Keratinocyte (primary cell): ENCODE data around the gene ELANE. TPM values are rescaled to one million over a fixed set of nuclear protein-coding genes. Genes with fewer than 3 reads are reported as not detected.

Experiments
- DNase-seq: peaks from one replicate; pipeline ENCODE4 v3.0.0-alpha.2; 2011; ENCODE audit warnings: low read depth, missing footprints, low spot score
- FAIRE-seq: peaks from 2 replicates; lab custom pipeline; 2011; peaks lifted over from hg19 to GRCh38; lab: Jason Lieb, UNC
- H2AFZ ChIP-seq: 2 replicates; pipeline ENCODE4 v1.6.0; 2012; ENCODE audit warnings: low read length, control low read depth, inconsistent platforms; ENCODE audit not compliant: control insufficient read depth
- H3K27ac ChIP-seq: 2 replicates; pipeline ENCODE4 v1.5.1; 2011; ENCODE audit warnings: low read length; ENCODE audit not compliant: control insufficient read depth, insufficient read depth
- H3K27me3 ChIP-seq: 3 replicates; pipeline ENCODE4 v1.6.0; 2011; ENCODE audit warnings: low read length; ENCODE audit not compliant: control insufficient read depth, insufficient read depth; ENCODE audit errors: extremely low read depth
- H3K36me3 ChIP-seq, 2 experiments: 2 replicates in 1 of 2; 3 replicates in 1 of 2; pipeline ENCODE4 v1.5.1; 2011; ENCODE audit warnings: low read length in 2 of 2, mild to moderate bottlenecking in 1 of 2; ENCODE audit not compliant: control insufficient read depth in 2 of 2, insufficient read depth in 2 of 2; ENCODE audit errors: extremely low read depth in 1 of 2
- H3K4me1 ChIP-seq: 3 replicates; pipeline ENCODE4 v1.5.1; 2011; ENCODE audit warnings: low read length; ENCODE audit not compliant: control insufficient read depth, insufficient read depth; ENCODE audit errors: extremely low read depth
- H3K4me2 ChIP-seq: 3 replicates; pipeline ENCODE4 v1.6.0; 2011; ENCODE audit warnings: low read depth, low read length; ENCODE audit not compliant: control insufficient read depth, insufficient read depth; ENCODE audit errors: extremely low read depth
- H3K4me3 ChIP-seq, 3 experiments: fragments of 200-600 bp in 1 of 3; sonication (generic) in 1 of 3; 2 replicates in 2 of 3; 3 replicates in 1 of 3; pipeline ENCODE4 v1.5.1; 2011 to 2016; ENCODE audit warnings: low read length in 3 of 3, mild to moderate bottlenecking in 3 of 3, control low read depth in 2 of 3, inconsistent platforms in 1 of 3, low read depth in 1 of 3, mixed read lengths in 1 of 3, mixed run types in 1 of 3, moderate library complexity in 1 of 3; ENCODE audit not compliant: control insufficient read depth in 2 of 3, insufficient read depth in 2 of 3; ENCODE audit errors: extremely low read depth in 1 of 3
- H3K79me2 ChIP-seq: 2 replicates; pipeline ENCODE4 v1.6.0; 2012; ENCODE audit warnings: low read length; ENCODE audit not compliant: control insufficient read depth, insufficient read depth
- H3K9ac ChIP-seq: 3 replicates; pipeline ENCODE4 v1.6.0; 2011; ENCODE audit warnings: low read length; ENCODE audit not compliant: control insufficient read depth, insufficient read depth; ENCODE audit errors: extremely low read depth
- H3K9me1 ChIP-seq: 3 replicates; pipeline ENCODE4 v1.6.0; 2011; ENCODE audit warnings: low read length; ENCODE audit not compliant: control insufficient read depth, insufficient read depth; ENCODE audit errors: extremely low read depth
- H3K9me3 ChIP-seq: 2 replicates; pipeline ENCODE4 v1.5.1; 2012; ENCODE audit warnings: low read depth, low read length; ENCODE audit not compliant: control insufficient read depth
- H4K20me1 ChIP-seq: 3 replicates; pipeline ENCODE4 v1.6.0; 2011; ENCODE audit warnings: low read length; ENCODE audit not compliant: control insufficient read depth, insufficient read depth; ENCODE audit errors: extremely low read depth
- CTCF ChIP-seq, 3 experiments: IDR thresholded peaks in 1 of 3; conservative IDR thresholded peaks in 1 of 3; optimal IDR thresholded peaks in 1 of 3; 2 replicates in 2 of 3; 3 replicates in 1 of 3; pipeline versions ENCODE3 to v1.5.1; 2011; ENCODE audit warnings: low read length in 3 of 3, mild to moderate bottlenecking in 3 of 3, moderate library complexity in 2 of 3, control low read depth in 1 of 3, inconsistent platforms in 1 of 3; ENCODE audit not compliant: insufficient read depth in 2 of 3; ENCODE audit errors: extremely low read depth in 1 of 3
- EZH2 ChIP-seq: IDR thresholded peaks from one replicate; pipeline ENCODE4 v1.6.1; 2012; ENCODE audit warnings: inconsistent platforms, mild to moderate bottlenecking, low read length, moderate library complexity
- dilution Hi-C: fragments of 300-500 bp; cut with MboI; formaldehyde crosslinking; loops from one replicate; pipeline ENCODE4 v1.7.0; 2020; ENCODE audit warnings: low sequenced_read_pairs; ENCODE audit not compliant: extremely low pct_ligation_motif_present
- polyA plus RNA-seq, 5 experiments: library from polyadenylated mRNA; depleted of rRNA in 3 of 5; stranded (reverse) in 3 of 5; stranded (forward) in 1 of 5; unstranded in 1 of 5; fragments of >200 nt; gene quantifications; 1 replicate in 1 of 5; 2 replicates in 3 of 5; 3 replicates in 1 of 5; pipeline versions ENCODE4 v1.2.1 to v1.2.3, GENCODE V29; 2011 to 2012; ENCODE audit warnings: missing spikeins in 2 of 5, low read depth in 1 of 5, low replicate concordance in 1 of 5

Gene ELANE
- polyA plus RNA-seq, 1 donor (not counting 4 experiments of a cell fraction or from before 2014, with no cell fraction given) = not detected

GRCh38 chr19:881385-882071 lies 29.4 kb downstream of the ELANE start:
- no peaks in the 10 kb centered on the region for H3K9me1 ChIP-seq
- no peaks in the 10 kb centered on the region for H3K79me2 ChIP-seq
- H3K27me3 ChIP-seq = no peaks in the 10 kb centered on the region
- peaks cover 10 to 19% of the 10 kb centered on the region in 2 experiments for H3K36me3 ChIP-seq
- H2AFZ ChIP-seq = no peak overlapping the region
- H3K9ac ChIP-seq = no peak overlapping the region
- H3K4me3 ChIP-seq = no peak overlapping the region
- DNase-seq (no peak), FAIRE-seq (no peak)
- dilution Hi-C loops = no loop called here
- peaks cover 2% of the 10 kb centered on the region for H4K20me1 ChIP-seq
- H3K9me3 ChIP-seq = no peaks in the 10 kb centered on the region
- H3K4me2 ChIP-seq = no peak overlapping the region
- no peak overlapping the region for H3K27ac ChIP-seq
- peaks cover 6% of the 10 kb centered on the region for H3K4me1 ChIP-seq
- no peak for TF ChIP-seq EZH2
- no peak for TF ChIP-seq CTCF (optimal IDR thresholded peaks at IDR 0.05 in 1 of 3, IDR thresholded peaks at IDR 0.05 in 1 of 3, conservative IDR thresholded peaks at IDR 0.05 in 1 of 3; ENCODE audit: extremely low read depth in 1 of 3, insufficient read depth in 2 of 3, low read length in 3 of 3)

- peaks cover 6% of the 10 kb centered on the region for H3K4me1 ChIP-seq
- H3K36me3 ChIP-seq = peaks cover 10 to 13% of the 10 kb centered on the region in 2 experiments
- TF ChIP-seq EZH2 (no peak), CTCF (optimal IDR thresholded peaks at IDR 0.05 in 1 of 3, IDR thresholded peaks at IDR 0.05 in 1 of 3, conservative IDR thresholded peaks at IDR 0.05 in 1 of 3; ENCODE audit: extremely low read depth in 1 of 3, insufficient read depth in 2 of 3, low read length in 3 of 3) (no peak)
- DNase-seq = no peak
- FAIRE-seq = no peak
- no peak overlapping the region for H2AFZ ChIP-seq
- H3K9me1 ChIP-seq = no peaks in the 10 kb centered on the region
- H3K4me2 ChIP-seq = no peak overlapping the region
- H3K9ac ChIP-seq = no peak overlapping the region
- H3K79me2 ChIP-seq = no peaks in the 10 kb centered on the region
- no peaks in the 10 kb centered on the region for H3K27me3 ChIP-seq
- H3K4me3 ChIP-seq = no peak overlapping the region
- dilution Hi-C loops = no loop called here
- H3K27ac ChIP-seq = no peak overlapping the region
- H3K9me3 ChIP-seq = no peaks in the 10 kb centered on the region
- peaks cover 2% of the 10 kb centered on the region for H4K20me1 ChIP-seq
These were observed 30.9 kb downstream of the ELANE start for GRCh38 chr19:882871-883497.
